NCI-H1930 (cell line): ENCODE results near the gene LSS.
"Not testable (repeated sequence)": the region's sequence is repeated elsewhere in the genome, so short reads cannot be mapped to it uniquely, and the experiment has no call there.

Experiments used
- DNase-seq, 2 experiments: peaks; one replicate each; lab custom pipeline; 2025; lab: John Stamatoyannopoulos, UW

Gene LSS

DNA sequence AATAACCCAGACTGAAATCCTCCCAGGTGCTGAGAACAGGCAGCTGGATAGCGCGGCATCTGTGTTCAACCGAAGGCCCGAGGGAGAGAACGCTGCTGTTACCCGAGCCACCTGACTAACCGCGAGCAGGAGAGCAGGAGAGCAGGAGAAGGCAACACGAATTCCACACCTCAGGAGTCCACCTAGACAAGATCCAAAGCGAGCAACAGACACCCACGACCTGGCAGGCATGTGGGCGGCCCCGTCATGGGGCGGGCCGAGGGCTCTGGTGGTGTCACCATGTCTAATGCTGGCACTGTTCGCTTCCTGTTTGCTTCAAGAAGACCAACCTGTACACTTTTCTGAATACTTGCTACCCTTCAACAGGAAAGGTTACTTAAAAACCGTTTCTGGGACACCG is 23.4 kb downstream of the LSS start:
- DNase-seq: no peak

GRCh38 chr21:46203203-46203600 is 25.4 kb downstream of the LSS start:
- DNase-seq: no peak

DNA sequence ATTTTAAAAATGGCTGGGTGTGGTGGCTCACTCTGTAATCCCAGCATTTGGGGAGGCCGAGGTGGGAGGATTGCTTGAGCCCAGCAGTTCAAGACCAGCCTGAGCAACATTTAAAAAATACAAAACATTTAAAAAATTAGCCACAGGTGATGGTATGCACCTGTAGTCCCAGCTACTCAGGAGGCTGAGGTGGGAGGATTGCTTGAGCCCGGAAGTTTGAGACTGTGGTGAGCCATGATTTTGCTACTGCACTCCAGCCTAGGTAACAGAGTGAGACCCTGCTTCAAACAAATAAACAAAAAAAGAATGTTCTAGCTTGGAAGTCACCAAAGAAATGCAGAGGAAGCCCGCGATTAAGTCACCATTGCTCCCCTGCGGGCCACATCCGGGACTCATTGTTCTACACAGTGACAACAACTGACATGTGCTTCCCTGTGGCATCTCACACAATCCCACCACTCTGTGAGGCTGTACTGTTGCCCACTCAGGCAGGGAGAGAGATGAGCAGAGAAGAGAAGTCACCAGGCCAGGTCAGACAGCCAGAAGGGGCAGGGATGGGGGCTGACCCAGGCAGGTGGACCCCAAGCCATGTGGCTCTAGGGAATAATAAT is 25.9 kb downstream of the LSS start:
- DNase-seq: no peak

DNA sequence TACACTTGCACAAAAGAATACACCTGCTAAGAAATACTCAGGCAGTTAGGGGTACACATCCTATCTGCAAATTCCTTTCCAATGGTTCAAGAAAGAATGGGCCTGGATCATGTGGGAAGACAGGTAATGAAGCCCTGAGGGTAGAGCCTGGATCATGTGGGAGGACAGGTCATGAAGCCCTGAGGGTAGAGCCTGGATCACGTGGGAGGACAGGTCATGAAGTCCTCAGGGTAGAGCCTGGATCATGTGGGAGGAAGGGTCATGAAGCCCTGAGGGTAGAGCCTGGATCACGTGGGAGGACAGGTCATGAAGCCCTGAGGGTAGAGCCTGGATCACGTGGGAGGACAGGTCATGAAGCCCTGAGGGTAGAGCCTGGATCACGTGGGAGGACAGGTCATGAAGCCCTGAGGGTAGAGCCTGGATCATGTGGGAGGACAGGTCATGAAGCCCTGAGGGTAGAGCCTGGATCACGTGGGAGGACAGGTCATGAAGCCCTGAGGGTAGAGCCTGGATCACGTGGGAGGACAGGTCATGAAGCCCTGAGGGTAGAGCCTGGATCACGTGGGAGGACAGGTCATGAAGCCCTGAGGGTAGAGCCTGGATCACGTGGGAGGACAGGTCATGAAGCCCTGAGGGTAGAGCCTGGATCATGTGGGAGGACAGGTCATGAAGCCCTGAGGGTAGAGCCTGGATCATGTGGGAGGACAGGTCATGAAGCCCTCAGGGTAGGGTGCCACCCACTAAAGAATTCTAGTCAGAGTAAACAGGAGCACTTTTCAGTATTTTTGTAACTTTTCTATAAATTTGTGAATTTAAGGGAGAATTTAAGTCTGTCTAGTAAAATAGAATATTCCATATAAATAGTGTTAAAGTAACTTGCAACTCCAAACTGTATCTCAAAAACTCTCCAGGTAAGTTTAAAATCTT is 27.4 kb downstream of the LSS start:
- not testable (repeated sequence) for DNase-seq

DNA sequence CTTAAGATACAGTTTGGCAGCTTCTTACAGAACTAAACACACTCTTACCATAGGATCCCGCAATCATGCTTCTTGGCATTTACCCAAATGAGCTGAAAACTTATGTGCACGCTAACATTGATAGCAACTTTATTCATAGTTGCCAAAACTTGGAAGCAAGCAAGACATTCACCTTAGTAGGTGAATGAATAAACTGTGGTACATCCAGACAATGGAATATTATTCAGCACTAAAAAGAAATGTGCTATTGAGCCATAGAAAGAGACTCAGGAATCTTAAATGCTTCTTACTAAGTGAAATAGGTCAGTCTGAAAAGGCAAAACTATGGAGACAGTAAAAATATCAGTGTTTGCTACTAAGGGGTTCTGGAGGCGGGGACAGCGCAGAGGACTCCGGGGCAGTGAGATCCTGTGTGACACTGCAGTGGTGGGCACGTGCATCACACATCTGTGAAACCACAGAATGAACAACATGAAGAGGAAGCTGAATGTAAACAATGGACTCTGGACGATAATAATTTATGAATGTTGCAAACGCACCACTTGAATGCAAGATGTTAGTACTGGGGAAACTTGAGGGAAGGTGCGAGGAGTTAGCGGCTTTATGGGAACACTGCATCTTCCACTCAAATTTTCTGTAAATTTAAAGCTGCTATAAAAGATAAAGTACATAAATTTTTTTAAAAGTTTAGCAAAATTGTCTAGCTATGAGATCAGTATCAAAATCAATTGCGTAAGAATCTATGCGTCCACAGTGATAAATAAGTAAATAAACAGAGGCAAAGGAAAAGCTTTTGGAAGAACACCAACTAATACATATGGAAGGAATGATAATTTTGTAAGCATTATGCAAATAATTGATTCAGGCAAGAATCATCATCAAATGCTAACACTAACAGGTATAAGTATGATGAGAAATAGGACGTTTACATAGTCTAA is 28.9 kb downstream of the LSS start:
- no peak for DNase-seq

DNA sequence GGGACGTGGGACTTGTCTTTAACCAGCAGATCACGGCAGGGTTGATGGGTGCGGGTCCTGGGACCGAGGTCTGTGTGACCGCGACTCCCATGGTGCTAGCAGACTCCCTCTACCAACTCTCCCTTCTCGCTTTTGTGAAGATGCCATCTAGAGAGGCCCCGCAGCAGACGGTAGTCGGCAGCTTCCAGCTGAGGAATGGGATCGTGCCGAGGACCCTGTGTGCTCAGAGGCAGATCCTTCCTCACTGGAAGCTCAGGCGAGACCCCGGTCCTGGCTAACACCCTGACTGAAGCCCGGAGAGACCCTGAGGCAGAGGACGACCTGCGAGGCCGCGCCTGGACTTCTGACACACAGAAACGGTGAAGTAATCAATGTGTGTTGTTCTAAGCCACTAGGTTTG is 31.8 kb downstream of the LSS start:
- DNase-seq: no peak

DNA sequence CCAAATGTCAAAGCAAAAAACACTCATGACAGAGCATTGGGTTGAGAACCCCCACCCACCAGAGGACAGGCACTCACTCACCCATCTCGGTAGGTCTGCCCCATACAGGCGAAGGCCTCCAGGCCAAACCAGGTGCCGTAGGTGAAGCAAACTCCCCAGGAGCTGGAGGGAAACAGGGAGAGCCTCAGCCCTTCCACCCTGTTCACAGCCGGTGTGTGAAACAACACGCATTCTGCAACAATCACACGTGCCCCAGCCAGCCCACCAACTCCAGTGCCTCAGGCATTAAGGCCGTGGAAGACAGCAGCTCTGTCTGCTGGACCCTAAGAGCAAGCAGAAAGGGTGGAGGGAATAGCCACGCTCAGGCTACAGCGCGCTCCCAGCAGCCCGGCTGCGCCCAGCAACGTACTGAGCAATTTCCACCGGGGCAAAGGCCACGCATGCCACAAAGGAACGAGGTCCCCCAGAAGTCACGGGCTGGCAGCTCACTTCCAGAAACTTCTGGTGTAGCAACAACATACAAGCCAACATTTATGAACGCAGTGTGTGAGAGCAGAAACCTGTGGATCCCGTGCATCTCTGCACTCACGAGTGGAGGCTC is 32.9 kb downstream of the LSS start:
- no peak for DNase-seq

GRCh38 chr21:46194374-46195334 is 33.9 kb downstream of the LSS start:
- no peak for DNase-seq

DNA sequence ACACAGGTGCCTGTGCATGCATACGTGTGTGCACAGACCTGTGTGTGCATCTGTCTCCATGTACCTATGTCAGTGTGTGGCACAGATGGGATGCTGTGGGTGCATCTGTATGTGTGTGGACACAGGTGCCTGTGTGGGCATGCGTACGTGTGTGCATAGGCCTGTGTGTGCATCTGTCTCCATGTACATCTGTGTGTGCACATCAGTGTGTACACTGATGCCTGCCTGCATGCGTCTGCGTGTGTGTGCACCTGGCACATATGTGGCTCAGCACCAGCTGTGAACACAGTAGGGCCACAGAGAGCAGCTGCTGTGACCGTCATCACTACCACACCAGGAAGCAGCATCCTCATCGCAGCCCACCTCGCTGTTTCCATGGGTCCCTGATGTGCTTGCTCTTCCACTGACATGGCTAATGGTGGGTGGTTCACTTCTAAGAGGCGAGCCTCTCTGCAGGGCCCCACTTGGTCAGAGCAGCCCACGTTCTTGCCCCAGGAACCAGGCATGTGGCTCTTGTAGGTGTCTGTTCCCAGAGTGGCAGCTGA is 34.7 kb downstream of the LSS start:
- no peak for DNase-seq

- DNase-seq: no peak
These were observed 36.6 kb downstream of the LSS start for GRCh38 chr21:46191686-46192575.

DNA sequence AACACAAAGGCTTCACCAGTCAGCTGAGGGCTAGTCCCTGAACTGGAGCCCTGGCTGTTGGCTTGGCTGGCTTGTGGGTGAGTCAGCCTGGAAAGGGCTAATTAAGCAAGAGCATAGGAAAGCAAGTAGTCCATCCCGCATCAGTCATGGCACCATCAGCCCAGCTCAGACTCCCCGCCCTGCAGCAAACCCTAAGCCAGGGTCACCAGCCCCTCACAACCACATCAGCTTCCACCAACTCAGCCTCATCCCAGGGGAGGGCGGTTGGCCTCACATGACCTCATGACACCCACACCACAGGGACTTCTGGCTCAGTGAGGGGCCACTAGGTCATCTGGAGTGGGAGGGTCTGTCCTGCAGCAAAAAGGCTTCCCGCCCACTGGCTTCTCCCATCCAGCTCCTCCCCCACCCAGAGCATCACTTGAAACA is 37.3 kb downstream of the LSS start:
- DNase-seq: no peak

GRCh38 chr21:46190491-46191131 is 38.0 kb downstream of the LSS start:
- DNase-seq: no peak

DNA sequence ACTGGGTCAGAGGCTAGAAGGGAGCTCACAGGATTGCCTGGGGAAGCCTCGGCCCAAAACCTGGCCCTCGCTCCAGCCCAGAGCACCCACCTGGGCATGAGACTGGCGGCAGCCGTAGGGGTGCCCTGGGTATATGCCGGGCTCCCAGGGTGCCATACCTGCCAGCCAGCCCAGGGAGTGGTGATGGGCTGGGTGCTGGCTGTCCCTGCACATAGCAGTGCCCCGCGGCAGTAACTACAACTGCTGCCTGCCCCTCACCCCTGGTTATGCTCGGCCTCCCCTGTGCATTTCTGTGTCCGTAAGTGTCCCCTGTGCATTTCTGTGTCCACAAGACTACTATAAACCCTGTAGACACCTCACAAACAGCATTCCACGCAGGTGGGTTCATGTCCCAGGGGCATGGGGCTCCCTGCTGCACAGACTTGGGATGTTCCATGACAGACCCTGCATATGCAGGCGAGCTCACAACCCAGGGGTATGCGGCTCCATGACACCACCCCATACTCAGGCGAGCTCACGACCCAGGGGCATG is 38.5 kb downstream of the LSS start:
- DNase-seq: no peak

DNA sequence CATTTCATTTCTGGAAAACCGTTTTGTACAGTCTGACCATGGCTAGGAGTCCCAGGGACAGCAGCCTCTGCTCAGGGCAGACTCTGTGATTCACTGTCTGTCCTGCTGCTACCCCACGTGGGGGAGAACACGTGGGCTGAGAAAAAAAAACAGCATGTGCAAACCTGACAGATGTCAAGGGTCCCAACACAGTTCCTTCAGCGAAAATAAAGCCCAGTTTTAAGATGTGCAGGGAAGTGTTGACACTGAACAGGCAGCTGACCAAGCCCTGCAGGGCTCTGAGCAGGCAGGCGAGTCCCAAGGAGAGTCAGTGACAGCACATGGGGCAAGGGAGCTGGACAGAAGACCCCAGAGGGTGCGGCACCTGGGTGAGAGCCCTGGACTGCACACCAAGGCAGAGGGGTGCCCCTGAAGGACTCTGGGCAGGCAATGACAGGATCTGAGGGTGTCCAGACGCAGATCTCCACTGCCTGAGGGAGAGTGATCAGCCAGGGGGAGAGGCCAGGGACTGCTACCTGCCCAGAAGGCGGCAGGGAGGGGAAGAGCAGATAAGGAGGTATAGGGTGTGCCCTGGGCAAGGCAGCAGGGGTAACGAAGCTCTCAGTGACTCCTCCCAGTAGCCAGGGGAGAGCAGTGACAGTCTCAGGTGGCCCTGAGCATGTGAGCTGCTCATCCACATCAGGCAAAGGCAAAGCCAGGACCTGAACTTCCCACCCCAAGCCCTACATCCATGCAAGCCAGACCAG is 39.2 kb downstream of the LSS start:
- no peak for DNase-seq

GRCh38 chr21:46188226-46189212 is 40.1 kb downstream of the LSS start:
- no peak for DNase-seq

GRCh38 chr21:46187814-46188213 is 40.8 kb downstream of the LSS start:
- no peak for DNase-seq

- no peak for DNase-seq
These were observed 41.3 kb downstream of the LSS start for GRCh38 chr21:46187261-46187660.
